ENCODE data around the gene DNAAF8. TPM values are rescaled to one million over a fixed set of nuclear protein-coding genes. Genes with fewer than 3 reads are reported as not detected.
"Not testable (repeated sequence)": the region's sequence is repeated elsewhere in the genome, so short reads cannot be mapped to it uniquely, and the experiment has no call there.

Gene DNAAF8
- total and polyA plus RNA-seq, 5 donors = 0.28 to 1.3 (median 0.43) TPM; not detected in 1

- ATAC-seq (no peak), DNase-seq (no peak)
- intact Hi-C loops (cut with DNase I) = no loop called here
- no peaks in the 10 kb centered on the region for H3K4me1 ChIP-seq (ENCODE audit: control insufficient read depth, insufficient read depth, low read length)
- H3K4me3 ChIP-seq (ENCODE audit: low read length) = no peak overlapping the region
- H3K27ac ChIP-seq (ENCODE audit: low read length) = no peak overlapping the region
- H3K9me3 ChIP-seq (ENCODE audit: control insufficient read depth, low read length) = no peaks in the 10 kb centered on the region
- 91% methylated on average over 8 of the region's 8 CpGs for WGBS
- no peaks in the 10 kb centered on the region for H3K27me3 ChIP-seq (ENCODE audit: control insufficient read depth, insufficient read depth)
Observed at GRCh38 chr16:4728676-4729075, 5.7 kb upstream of the DNAAF8 start.

- H3K4me3 ChIP-seq (ENCODE audit: low read length) = no peak overlapping the region
- no peak overlapping the region for H3K27ac ChIP-seq (ENCODE audit: low read length)
- no peaks in the 10 kb centered on the region for H3K27me3 ChIP-seq (ENCODE audit: control insufficient read depth, insufficient read depth)
- no peak for ATAC-seq
- DNase-seq = no peak
- no peaks in the 10 kb centered on the region for H3K4me1 ChIP-seq (ENCODE audit: control insufficient read depth, insufficient read depth, low read length)
- no peaks in the 10 kb centered on the region for H3K9me3 ChIP-seq (ENCODE audit: control insufficient read depth, low read length)
- 94% methylated on average over 15 of the region's 15 CpGs for WGBS
- intact Hi-C loops (cut with DNase I) = no loop called here
Observed at GRCh38 chr16:4729876-4730275, 4.5 kb upstream of the DNAAF8 start.

GRCh38 chr16:4733211-4733742, 1.1 kb upstream of the DNAAF8 start:
- no peak for ATAC-seq
- intact Hi-C loops (cut with DNase I) = no loop called here
- DNase-seq = no peak

GRCh38 chr16:4733747-4734062, 632 bp upstream of the DNAAF8 start:
- DNase-seq (no peak), ATAC-seq (no peak)
- Histone ChIP-seq H3K9me3 (ENCODE audit: control insufficient read depth, low read length) (no peaks in the 10 kb centered on the region), H3K27ac (ENCODE audit: low read length) (peak overlapping the region; percentile 10), H3K4me3 (ENCODE audit: low read length) (peak overlapping the region; percentile 76), H3K4me1 (ENCODE audit: control insufficient read depth, insufficient read depth, low read length) (peaks cover 2% of the 10 kb centered on the region), H3K27me3 (ENCODE audit: control insufficient read depth, insufficient read depth) (no peaks in the 10 kb centered on the region)
- under 1% methylated on average over 19 of the region's 19 CpGs for WGBS
- intact Hi-C loops (cut with DNase I) = no loop called here

More at GRCh38 chr16:4733211-4733742, 1.1 kb upstream of the DNAAF8 start:
- Histone ChIP-seq H3K27me3 (ENCODE audit: control insufficient read depth, insufficient read depth) (no peaks in the 10 kb centered on the region), H3K27ac (ENCODE audit: low read length) (no peak overlapping the region), H3K4me1 (ENCODE audit: control insufficient read depth, insufficient read depth, low read length) (peaks cover 2% of the 10 kb centered on the region), H3K4me3 (ENCODE audit: low read length) (peak overlapping the region; percentile 76), H3K9me3 (ENCODE audit: control insufficient read depth, low read length) (no peaks in the 10 kb centered on the region)
- 37% methylated on average over 17 of the region's 17 CpGs for WGBS

- 7% methylated on average over 38 of the region's 38 CpGs for WGBS
- Histone ChIP-seq H3K4me3 (ENCODE audit: low read length) (peak overlapping the region; percentile 76), H3K27ac (ENCODE audit: low read length) (peak overlapping the region; percentile 79)
Observed at GRCh38 chr16:4734730-4735535, 596 bp downstream of the DNAAF8 start.

GRCh38 chr16:4736546-4736945, 2.2 kb downstream of the DNAAF8 start:
- intact Hi-C loops (cut with DNase I) = no loop called here
- H3K27ac ChIP-seq (ENCODE audit: low read length) = no peak overlapping the region
- 90% methylated on average over 4 of the region's 4 CpGs for WGBS
- DNase-seq = no peak
- H3K27me3 ChIP-seq (ENCODE audit: control insufficient read depth, insufficient read depth) = no peaks in the 10 kb centered on the region
- H3K9me3 ChIP-seq (ENCODE audit: control insufficient read depth, low read length) = no peaks in the 10 kb centered on the region
- H3K4me1 ChIP-seq (ENCODE audit: control insufficient read depth, insufficient read depth, low read length) = peaks cover 2% of the 10 kb centered on the region
- no peak for ATAC-seq
- no peak overlapping the region for H3K4me3 ChIP-seq (ENCODE audit: low read length)

More at GRCh38 chr16:4734730-4735535, 596 bp downstream of the DNAAF8 start:
- H3K9me3 ChIP-seq (ENCODE audit: control insufficient read depth, low read length) = no peaks in the 10 kb centered on the region
- ATAC-seq (peak; percentile 89 to 91), DNase-seq (peak; percentile 92 to 97 (median 97))
- H3K27me3 ChIP-seq (ENCODE audit: control insufficient read depth, insufficient read depth) = no peaks in the 10 kb centered on the region
- intact Hi-C loops (cut with DNase I) = no loop called here
- H3K4me1 ChIP-seq (ENCODE audit: control insufficient read depth, insufficient read depth, low read length) = peaks cover 2% of the 10 kb centered on the region

- intact Hi-C loops (cut with DNase I) = no loop called here
Observed at GRCh38 chr16:4737545-4737944, 3.2 kb downstream of the DNAAF8 start.

GRCh38 chr16:4738370-4738769, 4.0 kb downstream of the DNAAF8 start:
- H3K27me3 ChIP-seq (ENCODE audit: control insufficient read depth, insufficient read depth); H3K4me3 ChIP-seq (ENCODE audit: low read length); ATAC-seq; H3K4me1 ChIP-seq (ENCODE audit: control insufficient read depth, insufficient read depth, low read length); H3K9me3 ChIP-seq (ENCODE audit: control insufficient read depth, low read length); intact Hi-C loops (cut with DNase I); H3K27ac ChIP-seq (ENCODE audit: low read length): not testable (repeated sequence)
- peak in 1 of 3 donors; percentile 8 for DNase-seq
- 78% methylated on average over 5 of the region's 5 CpGs for WGBS

More at GRCh38 chr16:4737545-4737944, 3.2 kb downstream of the DNAAF8 start:
- Histone ChIP-seq H3K9me3 (ENCODE audit: control insufficient read depth, low read length) (no peaks in the 10 kb centered on the region), H3K4me1 (ENCODE audit: control insufficient read depth, insufficient read depth, low read length) (peaks cover 2% of the 10 kb centered on the region), H3K27me3 (ENCODE audit: control insufficient read depth, insufficient read depth) (no peaks in the 10 kb centered on the region), H3K27ac (ENCODE audit: low read length) (no peak overlapping the region), H3K4me3 (ENCODE audit: low read length) (no peak overlapping the region)
- DNase-seq (no peak), ATAC-seq (no peak)
- WGBS = 81% methylated on average over 15 of the region's 15 CpGs

- peak in 1 of 2 donors; percentile 49 for ATAC-seq
- Histone ChIP-seq H3K27me3 (ENCODE audit: control insufficient read depth, insufficient read depth) (no peaks in the 10 kb centered on the region), H3K4me3 (ENCODE audit: low read length) (no peak overlapping the region), H3K9me3 (ENCODE audit: control insufficient read depth, low read length) (no peaks in the 10 kb centered on the region), H3K27ac (ENCODE audit: low read length) (no peak overlapping the region), H3K4me1 (ENCODE audit: control insufficient read depth, insufficient read depth, low read length) (no peaks in the 10 kb centered on the region)
- peak in 2 of 3 donors; percentile 26 to 45 for DNase-seq
- intact Hi-C loops (cut with DNase I) = no loop called here
- WGBS = 36% methylated on average over 14 of the region's 14 CpGs
Observed at GRCh38 chr16:4743226-4743878, 9.0 kb downstream of the DNAAF8 start.

- DNase-seq (peak in 2 of 3 donors; percentile 31 to 45), ATAC-seq (no peak)
- Histone ChIP-seq H3K27me3 (ENCODE audit: control insufficient read depth, insufficient read depth) (no peaks in the 10 kb centered on the region), H3K4me1 (ENCODE audit: control insufficient read depth, insufficient read depth, low read length) (no peaks in the 10 kb centered on the region), H3K4me3 (ENCODE audit: low read length) (no peak overlapping the region), H3K27ac (ENCODE audit: low read length) (no peak overlapping the region), H3K9me3 (ENCODE audit: control insufficient read depth, low read length) (no peaks in the 10 kb centered on the region)
- intact Hi-C loops (cut with DNase I) = no loop called here
- 68% methylated on average over 13 of the region's 13 CpGs for WGBS
Observed at GRCh38 chr16:4744555-4745273, 10.4 kb downstream of the DNAAF8 start.

- Histone ChIP-seq H3K9me3 (ENCODE audit: control insufficient read depth, low read length) (no peaks in the 10 kb centered on the region), H3K27me3 (ENCODE audit: control insufficient read depth, insufficient read depth) (no peaks in the 10 kb centered on the region), H3K4me1 (ENCODE audit: control insufficient read depth, insufficient read depth, low read length) (no peaks in the 10 kb centered on the region), H3K4me3 (ENCODE audit: low read length) (no peak overlapping the region), H3K27ac (ENCODE audit: low read length) (no peak overlapping the region)
- peak in 2 of 3 donors; percentile 6 to 43 for DNase-seq
- intact Hi-C loops (cut with DNase I) = no loop called here
- ATAC-seq = no peak
- WGBS = 79% methylated on average over 3 of the region's 3 CpGs
Observed at GRCh38 chr16:4745274-4745569, 10.9 kb downstream of the DNAAF8 start.
